KOPT-K1 (cell line): ENCODE measurements around the gene PTPRS.

ENCODE experiments used
- H3K27ac ChIP-seq: fragments of 200-600 bp; sonication (generic); 2 replicates; pipeline ENCODE4 v1.5.1; 2016; ENCODE audit warnings: antibody characterized with exemption, mild to moderate bottlenecking, low read depth, low read length; ENCODE audit not compliant: poor library complexity, severe bottlenecking
- H3K36me3 ChIP-seq: fragments of 200-600 bp; sonication (generic); 2 replicates; pipeline ENCODE4 v1.5.1; 2017; ENCODE audit warnings: antibody characterized with exemption, mild to moderate bottlenecking, low read length, moderate library complexity; ENCODE audit not compliant: insufficient read depth
- H3K9me3 ChIP-seq: fragments of 200-600 bp; sonication (generic); 2 replicates; pipeline ENCODE4 v1.5.1; 2017; ENCODE audit warnings: antibody characterized with exemption, low read length, mild to moderate bottlenecking; ENCODE audit not compliant: insufficient read depth, poor library complexity, severe bottlenecking

PTPRS gene

GRCh38 chr19:5341448-5341820, 822 bp upstream of the PTPRS start:
- Histone ChIP-seq H3K36me3 (no peaks in the 10 kb centered on the region), H3K9me3 (no peaks in the 10 kb centered on the region), H3K27ac (no peak overlapping the region)

DNA sequence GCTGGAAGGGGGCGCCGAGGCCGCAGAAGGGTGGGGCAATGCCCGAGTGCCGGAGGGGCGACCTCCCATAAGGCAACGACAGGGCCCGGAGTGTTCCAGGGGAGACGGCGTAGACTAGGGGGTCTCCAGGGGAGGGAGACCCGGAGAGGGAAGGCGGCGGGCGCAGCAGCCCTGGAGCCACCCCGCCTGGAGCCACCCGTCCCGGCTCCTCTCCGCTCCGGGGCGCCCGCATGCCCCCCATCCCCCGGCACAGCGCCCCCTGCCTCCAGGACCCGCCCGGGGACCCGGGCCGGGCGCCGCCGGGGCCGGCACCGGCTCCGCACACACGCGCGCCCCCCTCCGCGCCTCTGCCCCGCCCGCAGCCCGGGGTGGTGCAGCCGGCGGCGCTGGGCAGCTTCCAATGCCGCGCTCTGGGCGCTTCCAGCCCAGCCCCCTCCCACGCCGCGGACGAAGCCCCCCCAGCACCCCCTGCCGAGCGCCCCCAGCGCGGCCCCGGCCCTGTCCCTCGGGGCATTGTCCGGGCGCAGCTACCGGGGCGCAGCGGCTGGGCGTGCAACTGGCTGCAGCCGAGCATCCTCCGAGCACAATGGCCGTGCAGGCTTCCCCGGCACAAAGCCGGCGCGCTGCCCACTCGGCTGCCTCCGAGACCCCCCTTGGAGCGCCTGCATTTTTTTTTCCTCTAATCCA, 519 bp downstream of the PTPRS start:
- H3K9me3 ChIP-seq, result no peaks in the 10 kb centered on the region
- H3K36me3 ChIP-seq, result no peaks in the 10 kb centered on the region
- no peak overlapping the region for H3K27ac ChIP-seq

GRCh38 chr19:5339198-5339949, 1.2 kb downstream of the PTPRS start:
- no peak overlapping the region for H3K27ac ChIP-seq
- H3K9me3 ChIP-seq, result no peaks in the 10 kb centered on the region

GRCh38 chr19:5338656-5339197, 1.9 kb downstream of the PTPRS start:
- H3K27ac ChIP-seq, result no peak overlapping the region
- no peaks in the 10 kb centered on the region for H3K9me3 ChIP-seq
- no peaks in the 10 kb centered on the region for H3K36me3 ChIP-seq

More at GRCh38 chr19:5339198-5339949, 1.2 kb downstream of the PTPRS start:
- no peaks in the 10 kb centered on the region for H3K36me3 ChIP-seq

- Histone ChIP-seq H3K27ac (no peak overlapping the region), H3K36me3 (no peaks in the 10 kb centered on the region), H3K9me3 (no peaks in the 10 kb centered on the region)
Observed at GRCh38 chr19:5337708-5338655, 2.6 kb downstream of the PTPRS start.

DNA sequence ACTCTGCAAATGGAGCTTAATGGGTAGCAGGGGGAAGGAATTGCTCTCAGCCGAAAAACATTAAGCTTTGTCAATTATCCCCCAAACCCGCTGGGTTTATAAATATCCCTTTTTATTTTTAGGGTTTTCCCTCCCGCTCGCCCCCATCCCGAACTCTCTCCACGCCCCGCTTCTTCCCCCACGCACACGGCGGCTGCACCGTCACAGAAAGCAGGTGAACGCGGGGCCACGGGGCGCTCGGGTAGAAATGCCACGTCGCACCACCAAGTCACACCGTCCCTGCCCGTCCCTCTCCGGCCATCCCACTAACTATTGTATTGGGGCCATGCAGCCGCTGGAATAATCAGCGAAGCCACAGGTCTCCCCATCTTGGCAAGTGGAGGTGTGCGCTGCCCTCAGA, 3.5 kb downstream of the PTPRS start:
- Histone ChIP-seq H3K9me3 (no peaks in the 10 kb centered on the region), H3K36me3 (no peaks in the 10 kb centered on the region), H3K27ac (no peak overlapping the region)

- Histone ChIP-seq H3K36me3 (no peaks in the 10 kb centered on the region), H3K9me3 (no peaks in the 10 kb centered on the region), H3K27ac (no peak overlapping the region)
Observed at GRCh38 chr19:5336195-5336965, 4.2 kb downstream of the PTPRS start.

- Histone ChIP-seq H3K27ac (no peak overlapping the region), H3K36me3 (no peaks in the 10 kb centered on the region), H3K9me3 (no peaks in the 10 kb centered on the region)
Observed at GRCh38 chr19:5335593-5335992, 5.0 kb downstream of the PTPRS start.

DNA sequence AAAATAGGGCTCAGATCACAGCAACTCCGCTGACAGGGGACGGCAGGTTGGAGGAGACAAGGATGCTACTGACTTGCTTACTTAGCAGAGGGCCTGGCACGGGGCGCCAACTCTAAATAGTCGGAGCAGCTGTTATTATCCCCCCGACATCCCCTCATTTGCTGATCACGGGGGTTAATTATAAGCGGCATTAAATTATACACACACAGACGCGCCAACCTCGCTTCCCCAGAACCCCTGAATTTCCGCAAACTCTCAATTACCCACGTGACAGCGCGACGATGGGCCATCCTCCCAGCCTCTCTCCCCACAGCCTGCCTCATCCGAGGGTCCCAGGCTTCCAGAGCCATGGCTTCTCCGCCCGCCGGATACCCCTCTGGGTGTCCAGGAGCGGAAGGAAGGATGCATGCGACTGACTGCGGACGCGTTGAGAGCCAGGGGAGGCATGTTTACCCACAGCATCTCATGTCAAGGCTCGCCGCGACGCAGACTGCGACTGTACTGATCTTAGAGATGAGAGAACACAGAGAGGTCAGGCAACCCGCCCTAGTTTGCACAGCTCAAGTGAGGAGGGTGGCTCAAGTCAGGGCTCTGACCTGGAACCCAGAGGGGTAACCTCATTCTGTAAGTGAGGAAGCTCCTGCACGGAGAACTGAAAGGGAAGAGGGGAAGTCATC, 5.7 kb downstream of the PTPRS start:
- Histone ChIP-seq H3K27ac (no peak overlapping the region), H3K9me3 (no peaks in the 10 kb centered on the region), H3K36me3 (no peaks in the 10 kb centered on the region)

- Histone ChIP-seq H3K9me3 (no peaks in the 10 kb centered on the region), H3K36me3 (no peaks in the 10 kb centered on the region), H3K27ac (no peak overlapping the region)
Observed at GRCh38 chr19:5334366-5334739, 6.3 kb downstream of the PTPRS start.

- Histone ChIP-seq H3K9me3 (no peaks in the 10 kb centered on the region), H3K27ac (no peak overlapping the region), H3K36me3 (no peaks in the 10 kb centered on the region)
Observed at GRCh38 chr19:5333581-5334365, 6.8 kb downstream of the PTPRS start.

GRCh38 chr19:5332501-5332900, 8.1 kb downstream of the PTPRS start:
- Histone ChIP-seq H3K36me3 (no peaks in the 10 kb centered on the region), H3K27ac (no peak overlapping the region), H3K9me3 (no peaks in the 10 kb centered on the region)

DNA sequence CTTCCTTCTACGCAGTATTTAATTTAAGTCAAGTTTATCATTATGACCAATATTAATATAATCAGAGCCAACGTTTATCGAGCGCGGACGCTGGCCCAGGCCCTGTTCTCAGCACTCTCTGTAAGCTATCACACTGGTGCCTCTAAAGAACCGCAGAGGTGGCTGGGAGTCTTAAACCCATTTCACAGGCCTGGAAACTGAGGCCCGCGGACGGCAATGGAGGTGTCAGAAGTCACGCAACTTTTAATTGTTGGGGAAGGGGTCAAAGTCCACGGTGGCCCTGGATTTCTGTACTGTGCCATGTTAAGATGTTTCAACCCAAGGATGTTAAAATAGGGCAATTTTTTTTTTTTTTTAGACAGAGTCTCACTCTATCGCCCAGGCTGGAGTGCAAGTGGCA, 8.8 kb downstream of the PTPRS start:
- H3K9me3 ChIP-seq, result no peaks in the 10 kb centered on the region
- H3K36me3 ChIP-seq, result no peaks in the 10 kb centered on the region
- no peak overlapping the region for H3K27ac ChIP-seq
